ENCODE measurements around the gene PRPF18. TPM values are rescaled to one million over a fixed set of nuclear protein-coding genes. Genes with fewer than 3 reads are reported as not detected.

Gene PRPF18
- total and polyA plus RNA-seq, 2 donors (not counting 1 experiment from before 2014, with no cell fraction given): 12.2 to 28.9 TPM

DNA sequence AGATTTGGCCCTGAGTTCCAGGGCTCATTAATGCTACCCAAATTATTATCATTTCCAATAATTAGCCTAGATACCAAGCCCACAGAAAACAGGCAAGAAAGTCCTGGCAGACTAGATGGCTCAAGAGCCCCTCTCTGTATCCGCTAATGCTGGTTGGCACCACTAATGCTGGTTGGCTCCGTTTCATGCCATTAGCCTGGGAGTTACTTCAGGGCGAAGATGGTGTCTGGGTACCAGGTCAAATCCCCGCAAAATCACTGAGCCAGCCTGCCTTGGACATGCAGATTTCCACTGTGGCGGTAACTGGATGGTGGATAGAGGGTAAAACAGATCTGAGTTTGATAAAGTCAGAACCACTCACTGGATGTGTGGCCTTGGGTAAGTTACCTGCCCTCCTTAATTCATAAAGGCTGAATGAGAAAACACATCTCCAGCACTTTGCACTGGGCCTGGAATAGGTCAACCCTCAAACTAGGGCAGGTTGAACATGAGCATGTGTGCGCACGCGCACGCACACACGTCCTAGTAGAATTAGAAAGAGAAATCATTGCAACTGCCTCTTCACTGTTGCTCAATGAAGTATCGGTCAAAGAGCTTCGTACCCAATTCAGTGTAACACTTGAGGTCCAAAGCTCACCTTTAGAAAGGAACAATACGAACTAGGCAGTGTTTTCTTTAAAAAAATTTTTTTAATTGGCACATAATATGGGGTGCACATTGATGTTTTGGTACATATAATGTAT is 91.5 kb downstream of the PRPF18 start:
- no peak overlapping the region for H3K9ac ChIP-seq (ENCODE audit: low read length)
- intact Hi-C loops (cut with micrococcal nuclease): no loop called here
- peaks cover 0 to 8% (median 1%) of the 10 kb centered on the region in 4 experiments for H3K27me3 ChIP-seq (replicated peaks in 1 of 4; ENCODE audit: control extremely low read depth in 1 of 4, control insufficient read depth in 3 of 4, insufficient read depth in 4 of 4, low read length in 3 of 4)
- H3K9me3 Mint-ChIP-seq (ENCODE audit: insufficient read depth): no peaks in the 10 kb centered on the region
- ChIA-PET CTCF (no interaction called here), POLR2A (no interaction called here)
- peaks cover 19% of the 10 kb centered on the region for H3K27me3 Mint-ChIP-seq
- no peaks in the 10 kb centered on the region for H3K36me3 ChIP-seq (replicated peaks in 1 of 2; ENCODE audit: control extremely low read depth in 1 of 2, control insufficient read depth in 1 of 2, extremely low read depth in 1 of 2, insufficient read depth in 2 of 2, low read length in 1 of 2)
- no peaks in the 10 kb centered on the region for H4K20me1 ChIP-seq (ENCODE audit: control insufficient read depth, insufficient read depth, low read length, poor library complexity, severe bottlenecking)
- DNase-seq (no peak), ATAC-seq (ENCODE audit: low read depth) (no peak)
- H3K79me2 ChIP-seq (ENCODE audit: control insufficient read depth, insufficient read depth, low read length): no peaks in the 10 kb centered on the region
- no peak overlapping the region for H3K4me3 Mint-ChIP-seq
- no peak overlapping the region for H3K4me3 ChIP-seq (ENCODE audit: control extremely low read depth in 1 of 5, extremely low read depth in 1 of 5, insufficient read depth in 1 of 5, low read depth in 2 of 5, low read length in 4 of 5)
- no peak overlapping the region for H2AFZ ChIP-seq (ENCODE audit: insufficient read depth, low read depth, low read length, poor library complexity, severe bottlenecking)
- H3K4me2 ChIP-seq (replicated peaks; ENCODE audit: low read depth, low read length, poor library complexity, severe bottlenecking): no peak overlapping the region
- no peaks in the 10 kb centered on the region for H3K4me1 ChIP-seq (ENCODE audit: control insufficient read depth in 2 of 2, insufficient read depth in 2 of 2, low read length in 2 of 2)
- no peaks in the 10 kb centered on the region for H3K4me1 Mint-ChIP-seq
- 100% methylated on average over 6 of the region's 13 CpGs for WGBS (ENCODE audit: insufficient coverage)
- no peak overlapping the region for H3K27ac Mint-ChIP-seq
- H3K9me3 ChIP-seq (ENCODE audit: control extremely low read depth in 1 of 3, control insufficient read depth in 2 of 3, insufficient read depth in 1 of 3, low read length in 2 of 3): no peaks in the 10 kb centered on the region
- no peak overlapping the region for H3K27ac ChIP-seq (ENCODE audit: low read length in 2 of 2)
- TF ChIP-seq EZH2 (IDR thresholded peaks at IDR 0.05; ENCODE audit: borderline replicate concordance, insufficient read depth, low read depth, low read length, poor library complexity, severe bottlenecking): no peak
- TF ChIP-seq, protein P1, sequence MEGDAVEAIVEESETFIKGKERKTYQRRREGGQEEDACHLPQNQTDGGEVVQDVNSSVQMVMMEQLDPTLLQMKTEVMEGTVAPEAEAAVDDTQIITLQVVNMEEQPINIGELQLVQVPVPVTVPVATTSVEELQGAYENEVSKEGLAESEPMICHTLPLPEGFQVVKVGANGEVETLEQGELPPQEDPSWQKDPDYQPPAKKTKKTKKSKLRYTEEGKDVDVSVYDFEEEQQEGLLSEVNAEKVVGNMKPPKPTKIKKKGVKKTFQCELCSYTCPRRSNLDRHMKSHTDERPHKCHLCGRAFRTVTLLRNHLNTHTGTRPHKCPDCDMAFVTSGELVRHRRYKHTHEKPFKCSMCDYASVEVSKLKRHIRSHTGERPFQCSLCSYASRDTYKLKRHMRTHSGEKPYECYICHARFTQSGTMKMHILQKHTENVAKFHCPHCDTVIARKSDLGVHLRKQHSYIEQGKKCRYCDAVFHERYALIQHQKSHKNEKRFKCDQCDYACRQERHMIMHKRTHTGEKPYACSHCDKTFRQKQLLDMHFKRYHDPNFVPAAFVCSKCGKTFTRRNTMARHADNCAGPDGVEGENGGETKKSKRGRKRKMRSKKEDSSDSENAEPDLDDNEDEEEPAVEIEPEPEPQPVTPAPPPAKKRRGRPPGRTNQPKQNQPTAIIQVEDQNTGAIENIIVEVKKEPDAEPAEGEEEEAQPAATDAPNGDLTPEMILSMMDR (IDR thresholded peaks at IDR 0.05): no peak

Other genes with a start within 250 kb of the PRPF18 start
- 25.3 and 29.1 TPM in 2 replicates for gene SEPHS1, start 238.7 kb upstream of the PRPF18 start, total RNA-seq
- 14.7 and 15.8 TPM in 2 replicates for gene SEPHS1, start 238.7 kb upstream of the PRPF18 start, polyA plus RNA-seq
- 0.41 TPM in 1 of 2 replicates, not detected in the other for gene BEND7, start 58.0 kb upstream of the PRPF18 start, total RNA-seq
- 0.09 and 0.10 TPM in 2 replicates for gene BEND7, start 58.0 kb upstream of the PRPF18 start, polyA plus RNA-seq